OCI-LY1 (cell line): ENCODE results near the gene FAXC.

ENCODE experiments used
- H2AFZ ChIP-seq: fragments of 200-600 bp; sonication (generic), shearing (Covaris generic); 2 replicates; pipeline ENCODE4 v1.6.0; 2014; ENCODE audit warnings: antibody characterized with exemption, mild to moderate bottlenecking, low read length
- H3F3A ChIP-seq: fragments of 200-600 bp; sonication (generic), shearing (Covaris generic); 2 replicates; pipeline ENCODE4 v1.6.0; 2014; ENCODE audit warnings: mild to moderate bottlenecking, antibody characterized with exemption, low read length, moderate library complexity; ENCODE audit not compliant: insufficient read depth
- H3K27ac ChIP-seq: fragments of 200-600 bp; sonication (generic); 2 replicates; pipeline ENCODE4 v1.5.1; 2014; ENCODE audit warnings: low read length, mixed run types, mild to moderate bottlenecking, low read depth; ENCODE audit not compliant: poor library complexity, severe bottlenecking
- H3K27me3 ChIP-seq: fragments of 200-600 bp; sonication (generic); 2 replicates; pipeline ENCODE4 v1.6.0; 2014; ENCODE audit warnings: antibody characterized with exemption, mild to moderate bottlenecking, low read length, moderate library complexity; ENCODE audit not compliant: insufficient read depth
- H3K36me3 ChIP-seq: fragments of 200-600 bp; sonication (generic); 2 replicates; pipeline ENCODE4 v1.6.1; 2014; ENCODE audit warnings: mild to moderate bottlenecking, antibody characterized with exemption, low read length, moderate library complexity, mixed read lengths; ENCODE audit not compliant: insufficient read depth
- H3K4me1 ChIP-seq: fragments of 200-600 bp; sonication (generic); 2 replicates; pipeline ENCODE4 v1.5.1; 2014; ENCODE audit warnings: mild to moderate bottlenecking, low read length, moderate library complexity; ENCODE audit not compliant: insufficient read depth, severe bottlenecking
- H3K4me2 ChIP-seq: fragments of 200-600 bp; sonication (generic), shearing (Covaris generic); 2 replicates; pipeline ENCODE4 v1.6.1; 2014; ENCODE audit warnings: low read length
- H3K4me3 ChIP-seq: fragments of 200-600 bp; sonication (generic); 2 replicates; pipeline ENCODE4 v1.5.1; 2014; ENCODE audit warnings: low read length, low read depth, mild to moderate bottlenecking, mixed read lengths; ENCODE audit not compliant: poor library complexity, severe bottlenecking
- H3K79me2 ChIP-seq: fragments of 200-600 bp; shearing (Covaris generic); 2 replicates; pipeline ENCODE4 v1.6.1; 2016; ENCODE audit warnings: mixed run types, low read length, mixed read lengths; ENCODE audit not compliant: insufficient read depth
- H3K9ac ChIP-seq: fragments of 200-600 bp; sonication (generic), shearing (Covaris generic); 2 replicates; pipeline ENCODE4 v1.6.1; 2014; ENCODE audit warnings: mild to moderate bottlenecking, low read length, mixed read lengths
- H3K9me2 ChIP-seq: fragments of 200-600 bp; sonication (generic), shearing (Covaris generic); 2 replicates; pipeline ENCODE4 v1.6.1; 2014; ENCODE audit warnings: low read depth, mild to moderate bottlenecking, low read length, mixed read lengths
- H3K9me3 ChIP-seq: fragments of 200-600 bp; shearing (Covaris generic); 2 replicates; pipeline ENCODE4 v1.6.1; 2014; ENCODE audit warnings: low read length, mixed read lengths
- H4K20me1 ChIP-seq: fragments of 200-600 bp; sonication (generic), shearing (Covaris generic); 2 replicates; pipeline ENCODE4 v1.6.0; 2016; ENCODE audit warnings: mild to moderate bottlenecking, low read length; ENCODE audit not compliant: insufficient read depth
- EZH2 ChIP-seq: fragments of 200-600 bp; sonication (generic), shearing (Covaris generic); IDR thresholded peaks from 2 replicates; pipeline ENCODE4 v1.8.0; 2017; ENCODE audit warnings: borderline replicate concordance, mixed run types, mild to moderate bottlenecking, antibody characterized with exemption, low read length, moderate library complexity, mixed read lengths
- TF ChIP-seq, protein P1 (sequence below): fragments of 200-600 bp; sonication (generic), shearing (Covaris generic); IDR thresholded peaks from 2 replicates; pipeline ENCODE4 v1.5.1; 2017; ENCODE audit warnings: mild to moderate bottlenecking, antibody characterized with exemption, low read length, moderate library complexity, mixed read lengths

Gene FAXC

DNA sequence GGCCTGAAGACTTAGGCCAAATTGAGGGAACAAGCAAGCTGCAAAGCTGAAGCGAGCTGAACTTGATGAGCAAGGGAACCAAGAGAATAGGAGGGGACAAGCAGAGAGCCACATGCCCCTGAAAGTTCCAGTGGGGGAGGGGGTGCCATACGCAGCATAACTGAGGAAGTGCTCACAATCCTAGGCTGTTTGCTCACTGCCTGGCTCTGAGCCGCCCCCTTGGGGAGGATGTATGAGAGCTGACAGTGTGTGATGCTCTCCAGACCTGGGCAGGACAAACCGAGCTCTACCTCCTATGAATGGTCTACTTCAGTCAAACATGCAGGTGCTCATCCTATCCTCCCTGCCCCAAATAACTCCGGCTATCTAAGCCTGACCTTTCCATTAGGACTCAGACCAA is 52.1 kb downstream of the FAXC start:
- Histone ChIP-seq H3K36me3 (no peaks in the 10 kb centered on the region), H2AFZ (no peak overlapping the region), H3K79me2 (no peaks in the 10 kb centered on the region), H3K9ac (no peak overlapping the region), H3K27me3 (0 out of 2 replicates have a peak, but pooled peaks cover 5% of the 10 kb centered on the region), H3K4me2 (no peak overlapping the region), H3K27ac (no peak overlapping the region), H4K20me1 (no peaks in the 10 kb centered on the region), H3K9me3 (no peaks in the 10 kb centered on the region), H3K4me3 (no peak overlapping the region), H3F3A (no peaks in the 10 kb centered on the region), H3K9me2 (no peaks in the 10 kb centered on the region), H3K4me1 (no peaks in the 10 kb centered on the region)
- TF ChIP-seq EZH2: no peak
- TF ChIP-seq, protein P1, sequence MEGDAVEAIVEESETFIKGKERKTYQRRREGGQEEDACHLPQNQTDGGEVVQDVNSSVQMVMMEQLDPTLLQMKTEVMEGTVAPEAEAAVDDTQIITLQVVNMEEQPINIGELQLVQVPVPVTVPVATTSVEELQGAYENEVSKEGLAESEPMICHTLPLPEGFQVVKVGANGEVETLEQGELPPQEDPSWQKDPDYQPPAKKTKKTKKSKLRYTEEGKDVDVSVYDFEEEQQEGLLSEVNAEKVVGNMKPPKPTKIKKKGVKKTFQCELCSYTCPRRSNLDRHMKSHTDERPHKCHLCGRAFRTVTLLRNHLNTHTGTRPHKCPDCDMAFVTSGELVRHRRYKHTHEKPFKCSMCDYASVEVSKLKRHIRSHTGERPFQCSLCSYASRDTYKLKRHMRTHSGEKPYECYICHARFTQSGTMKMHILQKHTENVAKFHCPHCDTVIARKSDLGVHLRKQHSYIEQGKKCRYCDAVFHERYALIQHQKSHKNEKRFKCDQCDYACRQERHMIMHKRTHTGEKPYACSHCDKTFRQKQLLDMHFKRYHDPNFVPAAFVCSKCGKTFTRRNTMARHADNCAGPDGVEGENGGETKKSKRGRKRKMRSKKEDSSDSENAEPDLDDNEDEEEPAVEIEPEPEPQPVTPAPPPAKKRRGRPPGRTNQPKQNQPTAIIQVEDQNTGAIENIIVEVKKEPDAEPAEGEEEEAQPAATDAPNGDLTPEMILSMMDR: no peak

DNA sequence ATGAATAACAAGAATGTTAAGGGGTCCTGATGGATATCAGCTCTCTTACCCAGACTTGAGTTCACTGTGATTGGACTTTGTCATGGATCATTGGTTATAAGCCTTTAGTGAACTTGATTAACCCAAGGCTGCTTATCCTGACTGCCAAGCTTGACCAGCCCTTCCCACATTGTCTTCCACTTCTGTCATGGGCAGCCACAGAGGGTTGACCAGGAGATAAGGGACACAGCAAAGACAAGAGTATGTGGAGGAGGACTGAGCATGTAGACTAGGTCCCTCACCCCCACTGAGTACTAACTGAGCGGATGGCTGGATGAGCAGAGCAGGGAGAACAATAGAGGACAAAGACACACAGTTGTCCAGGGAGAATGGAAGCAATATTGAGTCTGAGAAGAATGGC is 52.5 kb downstream of the FAXC start:
- H3K36me3 ChIP-seq: no peaks in the 10 kb centered on the region
- no peaks in the 10 kb centered on the region for H3K9me2 ChIP-seq
- H3K9me3 ChIP-seq: no peaks in the 10 kb centered on the region
- no peaks in the 10 kb centered on the region for H3K79me2 ChIP-seq
- H3F3A ChIP-seq: no peaks in the 10 kb centered on the region
- no peak overlapping the region for H3K9ac ChIP-seq
- H3K4me2 ChIP-seq: no peak overlapping the region
- TF ChIP-seq, protein P1: no peak
- no peak for TF ChIP-seq EZH2
- H4K20me1 ChIP-seq: no peaks in the 10 kb centered on the region
- no peak overlapping the region for H3K4me3 ChIP-seq
- 0 out of 2 replicates have a peak, but pooled peaks cover 5% of the 10 kb centered on the region for H3K27me3 ChIP-seq
- H2AFZ ChIP-seq: no peak overlapping the region
- H3K4me1 ChIP-seq: no peaks in the 10 kb centered on the region
- no peak overlapping the region for H3K27ac ChIP-seq

DNA sequence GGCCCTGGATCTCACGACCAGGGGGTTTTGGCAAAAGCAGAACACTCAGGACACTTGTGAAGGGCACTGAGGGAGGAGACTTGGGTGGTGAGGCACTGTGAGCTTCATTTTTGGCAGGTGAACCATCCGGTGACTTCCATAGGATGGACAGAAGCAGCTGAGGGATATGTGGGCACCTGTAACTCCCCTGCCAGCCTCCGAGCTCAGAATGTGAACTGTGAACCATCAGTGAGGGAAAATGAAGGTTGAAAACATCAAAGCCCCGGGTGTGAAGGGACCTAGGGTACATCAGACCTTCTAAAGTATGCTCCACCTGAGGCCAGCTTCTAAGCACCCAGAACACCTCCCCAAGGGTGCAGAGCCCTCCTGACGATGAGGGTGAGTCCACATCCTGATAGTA is 53.2 kb downstream of the FAXC start:
- Histone ChIP-seq H3K27me3 (0 out of 2 replicates have a peak, but pooled peaks cover 5% of the 10 kb centered on the region), H3K4me2 (no peak overlapping the region), H3K79me2 (no peaks in the 10 kb centered on the region), H4K20me1 (no peaks in the 10 kb centered on the region), H3K36me3 (no peaks in the 10 kb centered on the region), H3K4me3 (no peak overlapping the region), H3K27ac (no peak overlapping the region), H2AFZ (no peak overlapping the region), H3K4me1 (no peaks in the 10 kb centered on the region), H3F3A (no peaks in the 10 kb centered on the region), H3K9me3 (no peaks in the 10 kb centered on the region), H3K9me2 (no peaks in the 10 kb centered on the region), H3K9ac (no peak overlapping the region)
- TF ChIP-seq EZH2: no peak
- TF ChIP-seq, protein P1: no peak
